ENCODE results near the gene DIP2C.

Gene DIP2C

DNA sequence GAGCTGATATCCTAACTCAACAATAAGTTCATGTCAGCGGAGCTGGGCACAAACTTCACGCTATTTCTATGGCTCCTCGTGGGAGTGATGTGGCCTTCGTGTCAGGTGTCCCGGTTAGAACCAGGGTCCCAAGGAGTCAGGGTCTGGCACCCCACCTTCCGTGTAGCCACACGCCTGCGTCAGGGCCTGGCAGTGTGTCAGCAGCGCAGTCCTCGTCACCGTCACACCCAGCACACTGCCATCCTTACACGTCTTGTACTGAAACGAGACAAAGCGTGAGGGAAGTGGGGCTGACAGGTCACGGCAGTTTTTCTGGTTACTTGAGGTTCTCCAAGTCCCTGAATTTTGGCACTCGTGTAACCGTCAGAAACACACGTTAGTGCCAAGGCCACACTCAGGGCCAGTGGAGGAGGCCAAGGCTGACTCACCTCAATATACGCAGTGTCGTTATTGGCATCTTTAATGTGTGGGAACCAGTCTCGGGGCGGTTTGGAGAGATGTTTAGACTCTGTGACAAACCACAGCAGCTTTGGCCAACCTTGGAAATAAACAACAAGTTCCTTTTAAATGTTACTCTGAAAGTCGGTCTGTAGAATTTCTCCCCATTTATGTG is 299.5 kb downstream of the DIP2C start:
- ChIA-PET CTCF (no interaction called here), POLR2A (ENCODE audit: low non-redundant PET) (no interaction called here)
- TF ChIP-seq, protein P1, sequence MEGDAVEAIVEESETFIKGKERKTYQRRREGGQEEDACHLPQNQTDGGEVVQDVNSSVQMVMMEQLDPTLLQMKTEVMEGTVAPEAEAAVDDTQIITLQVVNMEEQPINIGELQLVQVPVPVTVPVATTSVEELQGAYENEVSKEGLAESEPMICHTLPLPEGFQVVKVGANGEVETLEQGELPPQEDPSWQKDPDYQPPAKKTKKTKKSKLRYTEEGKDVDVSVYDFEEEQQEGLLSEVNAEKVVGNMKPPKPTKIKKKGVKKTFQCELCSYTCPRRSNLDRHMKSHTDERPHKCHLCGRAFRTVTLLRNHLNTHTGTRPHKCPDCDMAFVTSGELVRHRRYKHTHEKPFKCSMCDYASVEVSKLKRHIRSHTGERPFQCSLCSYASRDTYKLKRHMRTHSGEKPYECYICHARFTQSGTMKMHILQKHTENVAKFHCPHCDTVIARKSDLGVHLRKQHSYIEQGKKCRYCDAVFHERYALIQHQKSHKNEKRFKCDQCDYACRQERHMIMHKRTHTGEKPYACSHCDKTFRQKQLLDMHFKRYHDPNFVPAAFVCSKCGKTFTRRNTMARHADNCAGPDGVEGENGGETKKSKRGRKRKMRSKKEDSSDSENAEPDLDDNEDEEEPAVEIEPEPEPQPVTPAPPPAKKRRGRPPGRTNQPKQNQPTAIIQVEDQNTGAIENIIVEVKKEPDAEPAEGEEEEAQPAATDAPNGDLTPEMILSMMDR (conservative IDR thresholded peaks at IDR 0.05; ENCODE audit: low read depth), result no peak
- no peak for DNase-seq (ENCODE audit: low spot score)
- H3K27ac ChIP-seq, result no peak overlapping the region

DNA sequence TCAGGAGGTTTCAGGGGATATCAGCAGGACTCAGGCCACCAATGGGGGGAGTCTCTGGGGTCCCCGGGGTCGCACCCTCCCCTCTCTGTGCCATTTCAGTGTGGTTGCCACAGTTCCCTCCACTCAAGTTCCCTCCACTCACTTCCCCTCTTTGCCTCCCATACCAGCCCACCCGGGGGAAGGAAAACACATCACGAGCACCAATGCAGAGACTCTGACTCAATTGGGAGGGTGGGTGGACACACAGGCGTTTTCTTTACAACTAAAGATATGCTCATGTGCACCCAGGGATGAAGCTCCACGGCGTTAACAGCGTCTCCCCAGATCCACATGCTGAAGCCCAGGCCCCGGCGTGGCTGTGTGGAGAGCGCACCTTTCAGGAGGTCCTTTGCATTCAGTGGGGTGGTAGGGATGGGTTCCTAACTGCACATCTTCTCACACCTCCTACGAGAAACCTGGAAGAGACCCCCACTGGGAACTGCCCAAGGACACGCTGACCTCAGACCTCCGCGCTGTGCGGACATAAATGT is 300.1 kb downstream of the DIP2C start:
- CTCF ChIA-PET, result no interaction called here
- TF ChIP-seq, protein P1 (conservative IDR thresholded peaks at IDR 0.05; ENCODE audit: low read depth), result no peak

DNA sequence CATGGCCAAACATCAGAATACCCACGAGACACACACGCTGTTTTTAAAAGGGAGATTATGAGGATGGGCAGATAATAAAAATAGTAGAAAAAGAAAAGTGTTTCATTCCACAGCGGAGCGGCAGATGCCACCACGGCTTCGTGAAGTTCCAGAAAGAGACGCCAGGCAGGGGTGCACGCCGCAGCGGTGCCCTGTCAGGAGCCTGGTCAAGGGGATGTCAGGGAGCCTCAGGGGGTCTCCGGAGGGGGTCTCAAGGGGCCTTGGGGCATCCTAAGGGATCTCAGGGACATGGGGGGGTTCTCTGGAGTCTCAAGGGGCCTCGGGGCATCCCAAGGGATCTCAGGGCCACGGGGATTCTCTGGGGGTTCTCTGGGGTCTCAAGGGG is 300.8 kb downstream of the DIP2C start:
- ChIA-PET CTCF (no interaction called here), POLR2A (ENCODE audit: low non-redundant PET) (no interaction called here)
- no peak overlapping the region for H3K27ac ChIP-seq
- no peak for DNase-seq (ENCODE audit: low spot score)
- TF ChIP-seq, protein P1 (conservative IDR thresholded peaks at IDR 0.05; ENCODE audit: low read depth), result no peak

More for the DNA sequence above, 300.1 kb downstream of the DIP2C start:
- POLR2A ChIA-PET (ENCODE audit: low non-redundant PET), result no interaction called here
- no peak for DNase-seq (ENCODE audit: low spot score)
- no peak overlapping the region for H3K27ac ChIP-seq

DNA sequence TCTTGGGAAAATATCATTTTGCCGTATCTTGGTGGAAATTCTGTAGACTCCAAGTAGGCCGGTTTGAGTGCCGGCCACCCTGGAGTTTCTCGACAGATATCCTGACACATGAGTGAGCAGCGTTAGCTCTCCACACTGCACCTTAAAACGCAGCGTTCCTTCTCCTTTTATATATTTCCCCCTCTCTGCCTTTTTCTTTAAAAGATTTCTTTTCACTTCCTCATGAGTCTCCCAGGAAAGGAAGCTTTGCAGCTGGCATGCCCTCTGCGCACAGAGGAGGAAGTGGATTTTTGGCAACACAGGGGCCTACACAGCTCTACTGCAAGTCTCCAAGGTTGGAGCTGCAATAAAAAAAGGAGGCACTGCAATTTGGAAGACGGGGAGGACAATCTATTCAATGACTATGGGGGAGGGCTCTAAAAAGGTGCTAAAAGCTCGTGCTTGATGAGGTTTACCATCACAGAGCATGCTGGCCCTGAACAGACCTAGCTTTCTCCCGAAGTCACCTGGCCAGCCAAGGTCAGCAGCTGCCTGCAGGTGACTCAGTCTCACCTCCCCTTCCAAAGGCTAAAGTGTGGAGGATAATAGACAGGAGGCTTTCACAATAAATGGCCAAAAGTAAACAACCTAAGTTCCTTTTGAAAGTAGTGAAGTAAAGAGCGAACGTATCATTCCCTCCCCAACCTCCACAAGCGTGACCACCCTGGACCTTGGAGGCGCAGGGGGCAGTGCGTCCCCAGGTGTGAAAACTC is 301.4 kb downstream of the DIP2C start:
- DNase-seq (ENCODE audit: low spot score), result no peak
- TF ChIP-seq, protein P1 (conservative IDR thresholded peaks at IDR 0.05; ENCODE audit: low read depth), result no peak
- no peak overlapping the region for H3K27ac ChIP-seq
- ChIA-PET POLR2A (ENCODE audit: low non-redundant PET) (no interaction called here), CTCF (no interaction called here)

DNA sequence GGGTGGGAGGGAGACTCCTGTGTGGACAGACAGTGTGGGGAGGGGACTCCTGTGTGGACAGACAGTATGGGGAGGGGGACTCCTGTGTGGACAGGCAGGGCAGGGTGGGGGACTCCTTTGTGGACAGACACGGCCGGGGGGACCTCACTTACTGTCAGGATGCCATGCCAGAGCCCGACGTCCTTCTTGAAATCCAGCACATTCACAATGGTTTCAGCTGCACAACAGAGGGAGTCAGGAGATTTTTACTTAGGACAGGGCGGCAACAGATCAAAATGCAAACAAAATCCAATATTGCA is 301.9 kb downstream of the DIP2C start:
- H3K27ac ChIP-seq, result no peak overlapping the region
- ChIA-PET POLR2A (ENCODE audit: low non-redundant PET) (no interaction called here), CTCF (no interaction called here)
- DNase-seq (ENCODE audit: low spot score), result no peak
- TF ChIP-seq, protein P1 (conservative IDR thresholded peaks at IDR 0.05; ENCODE audit: low read depth), result no peak

DNA sequence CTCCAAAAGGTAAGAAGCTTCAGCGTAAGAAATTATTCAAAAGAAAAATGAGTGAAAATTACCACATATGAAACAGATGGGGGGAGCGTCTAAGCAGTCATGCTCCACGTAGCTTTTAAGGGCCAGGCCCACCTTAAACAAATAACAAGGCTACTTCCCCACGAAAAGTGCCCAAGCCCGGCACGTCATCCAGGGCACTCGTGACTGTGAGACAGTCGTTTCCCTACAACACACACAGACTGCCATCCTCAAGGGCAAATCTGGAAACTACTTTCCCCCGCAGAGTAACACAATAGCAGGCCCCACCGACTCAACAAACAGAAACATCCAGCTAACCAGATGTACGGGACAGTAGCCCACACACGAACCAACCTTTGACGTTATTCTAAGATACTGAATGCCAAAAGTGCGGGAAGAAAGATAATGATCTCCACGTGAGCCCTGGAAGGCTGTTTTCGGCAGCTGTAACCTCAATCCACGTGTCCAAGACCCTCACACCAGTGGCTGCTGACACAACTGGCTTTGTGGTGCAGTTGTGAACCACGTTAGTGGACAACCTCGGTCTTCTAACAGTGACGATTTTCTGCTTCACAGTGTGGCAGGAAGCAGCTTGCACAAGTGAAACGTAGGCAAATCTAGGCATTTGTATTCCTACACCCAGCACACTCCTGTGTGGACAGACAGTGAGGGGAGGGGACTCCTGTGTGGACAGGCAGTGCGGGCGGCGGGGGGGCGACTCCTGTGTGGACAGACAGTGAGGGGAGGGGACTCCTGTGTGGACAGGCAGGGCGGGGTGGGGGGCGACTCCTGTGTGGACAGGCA is 302.5 kb downstream of the DIP2C start:
- ChIA-PET POLR2A (ENCODE audit: low non-redundant PET) (no interaction called here), CTCF (no interaction called here)
- TF ChIP-seq, protein P1 (conservative IDR thresholded peaks at IDR 0.05; ENCODE audit: low read depth), result no peak
- no peak overlapping the region for H3K27ac ChIP-seq
- DNase-seq (ENCODE audit: low spot score), result no peak
